ENCODE measurements around the gene CEP135.

GRCh38 chr4:56048383-56048701 is 99.6 kb downstream of the CEP135 start:
- TF ChIP-seq EZH2 (IDR thresholded peaks at IDR 0.05; ENCODE audit: insufficient read depth, poor library complexity, severe bottlenecking) (peak; percentile 36), EZH2phosphoT487 (IDR thresholded peaks at IDR 0.05; ENCODE audit: insufficient read depth, low read depth) (no peak)
